NB4 (cell line): ENCODE data around the gene SCYGR4.

Experiments
- CTCF ChIP-seq: IDR thresholded peaks from one replicate; pipeline ENCODE4 v1.5.1; 2012; ENCODE audit warnings: low read depth, low read length
- MAX ChIP-seq: IDR thresholded peaks from 2 replicates; pipeline ENCODE4 v1.6.1; 2011; ENCODE audit warnings: low read depth, low read length
- POLR2A ChIP-seq: IDR thresholded peaks from 2 replicates; pipeline ENCODE4 v1.6.1; 2011; ENCODE audit warnings: mild to moderate bottlenecking; ENCODE audit not compliant: insufficient read length; ENCODE audit errors: extremely low read depth

- TF ChIP-seq CTCF (no peak), POLR2A (no peak), MAX (no peak)
Observed at GRCh38 chr2:227629435-227629834, 12.1 kb downstream of the SCYGR4 start.
